Bladder microvascular endothelial cell (primary cell): ENCODE results near the gene KRTAP9-4. TPM values are rescaled to one million over a fixed set of nuclear protein-coding genes. Genes with fewer than 3 reads are reported as not detected.

Source experiments
- total RNA-seq: library from RNA; depleted of rRNA; stranded (reverse); fragments of >200 nt; gene quantifications from 2 replicates; pipeline ENCODE4 v1.2.3, GENCODE V29; 2014

The KRTAP9-4 gene, protein sequence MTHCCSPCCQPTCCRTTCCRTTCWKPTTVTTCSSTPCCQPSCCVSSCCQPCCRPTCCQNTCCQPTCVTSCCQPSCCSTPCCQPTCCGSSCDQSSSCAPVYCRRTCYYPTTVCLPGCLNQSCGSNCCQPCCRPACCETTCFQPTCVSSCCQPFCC
- total RNA-seq, result not detected in 2 replicates

DNA sequence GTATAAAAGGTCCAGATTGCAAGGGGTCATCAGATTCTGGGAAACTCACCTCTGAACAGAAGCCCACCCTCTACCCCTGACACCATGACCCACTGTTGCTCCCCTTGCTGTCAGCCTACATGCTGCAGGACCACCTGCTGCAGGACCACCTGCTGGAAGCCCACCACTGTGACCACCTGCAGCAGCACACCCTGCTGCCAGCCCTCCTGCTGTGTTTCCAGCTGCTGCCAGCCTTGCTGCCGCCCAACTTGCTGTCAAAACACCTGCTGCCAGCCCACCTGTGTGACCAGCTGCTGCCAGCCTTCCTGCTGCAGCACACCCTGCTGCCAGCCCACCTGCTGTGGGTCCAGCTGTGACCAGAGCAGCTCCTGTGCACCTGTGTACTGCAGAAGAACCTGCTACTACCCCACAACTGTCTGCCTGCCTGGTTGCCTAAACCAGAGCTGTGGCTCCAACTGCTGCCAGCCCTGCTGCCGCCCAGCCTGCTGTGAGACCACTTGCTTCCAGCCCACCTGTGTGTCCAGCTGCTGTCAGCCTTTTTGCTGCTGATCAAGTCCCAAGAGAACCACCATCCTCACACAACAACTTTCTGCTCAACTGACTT, at the start of gene KRTAP9-4:
Gene KRTAP9-4, plus strand, starts transcription at position 51 of the 604 bp plus-strand sequence. Its CDS starts 34 bp downstream, at position 85.

DNA sequence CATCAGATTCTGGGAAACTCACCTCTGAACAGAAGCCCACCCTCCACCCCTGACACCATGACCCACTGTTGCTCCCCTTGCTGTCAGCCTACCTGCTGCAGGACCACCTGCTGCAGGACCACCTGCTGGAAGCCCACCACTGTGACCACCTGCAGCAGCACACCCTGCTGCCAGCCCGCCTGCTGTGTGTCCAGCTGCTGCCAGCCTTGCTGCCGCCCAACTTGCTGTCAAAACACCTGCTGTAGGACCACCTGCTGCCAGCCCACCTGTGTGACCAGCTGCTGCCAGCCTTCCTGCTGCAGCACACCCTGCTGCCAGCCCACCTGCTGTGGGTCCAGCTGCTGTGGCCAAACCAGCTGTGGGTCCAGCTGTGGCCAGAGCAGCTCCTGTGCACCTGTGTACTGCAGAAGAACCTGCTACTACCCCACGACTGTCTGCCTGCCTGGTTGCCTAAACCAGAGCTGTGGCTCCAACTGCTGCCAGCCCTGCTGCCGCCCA, 22.8 kb upstream of the KRTAP9-4 start, which contains the start of gene KRTAP9-2:
Gene KRTAP9-2, plus strand, starts transcription at position 51 of the 498 bp plus-strand sequence. Its CDS starts 7 bp downstream, at position 58.

GRCh38 chr17:41232399-41233105, 16.9 kb upstream of the KRTAP9-4 start, which contains the start of gene KRTAP9-3:
KRTAP9-3 (plus strand) TSS chr17:41232449; CDS start chr17:41232502, 53 bp downstream.

GRCh38 chr17:41237949-41238437, 11.5 kb upstream of the KRTAP9-4 start, which contains the start of gene KRTAP9-8:
KRTAP9-8 (plus strand) TSS chr17:41237999; CDS start chr17:41238052, 53 bp downstream.

DNA sequence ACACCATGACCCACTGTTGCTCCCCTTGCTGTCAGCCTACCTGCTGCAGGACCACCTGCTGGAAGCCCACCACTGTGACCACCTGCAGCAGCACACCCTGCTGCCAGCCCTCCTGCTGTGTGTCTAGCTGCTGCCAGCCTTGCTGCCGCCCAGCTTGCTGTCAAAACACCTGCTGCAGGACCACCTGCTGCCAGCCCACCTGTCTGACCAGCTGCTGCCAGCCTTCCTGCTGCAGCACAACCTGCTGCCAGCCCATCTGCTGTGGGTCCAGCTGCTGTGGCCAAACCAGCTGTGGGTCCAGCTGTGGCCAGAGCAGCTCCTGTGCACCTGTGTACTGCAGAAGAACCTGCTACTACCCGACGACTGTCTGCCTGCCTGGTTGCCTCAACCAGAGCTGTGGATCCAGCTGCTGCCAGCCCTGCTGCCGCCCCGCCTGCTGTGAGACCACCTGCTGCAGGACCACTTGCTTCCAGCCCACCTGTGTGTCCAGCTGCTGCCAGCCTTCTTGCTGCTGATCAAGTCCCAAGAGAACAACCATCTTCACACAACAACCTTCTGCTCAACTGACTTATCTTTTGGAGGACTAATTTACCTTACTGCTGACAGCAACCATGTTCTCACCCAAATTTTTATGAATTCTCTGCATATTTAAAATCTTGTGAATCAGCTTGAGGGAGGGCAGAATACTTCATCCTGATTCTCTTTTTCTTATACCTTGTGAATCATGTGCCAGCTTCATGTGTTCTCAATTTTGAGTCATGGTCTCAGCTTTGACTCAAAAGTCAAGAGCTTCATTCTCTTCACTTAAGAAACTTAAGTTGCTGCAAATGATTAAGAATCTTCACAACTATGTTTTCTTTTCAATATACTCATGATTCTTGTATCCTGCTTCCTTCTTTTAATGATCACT, 6.1 kb downstream of the KRTAP9-4 start, which contains the start of gene KRTAP9-9:
Gene KRTAP9-9, plus strand, starts transcription at position 4 of the 910 bp plus-strand sequence.

GRCh38 chr17:41265078-41265477, 15.6 kb downstream of the KRTAP9-4 start, which contains the start of gene KRTAP9-6:
KRTAP9-6 (plus strand) TSS chr17:41265378; CDS start chr17:41265378, 0 bp downstream.

GRCh38 chr17:41275648-41276190, 26.2 kb downstream of the KRTAP9-4 start, which contains the start of gene KRTAP9-7:
KRTAP9-7 (plus strand) TSS chr17:41275698; CDS start chr17:41275698, 0 bp downstream.

Other genes with a start within 250 kb of the KRTAP9-4 start
- 0.16 TPM in 1 of 2 replicates, not detected in the other for gene KRTAP3-2, start 249.8 kb upstream of the KRTAP9-4 start, total RNA-seq
- gene KRTAP3-1, start 240.6 kb upstream of the KRTAP9-4 start, total RNA-seq, result not detected in 2 replicates
- gene KRTAP1-5, start 222.5 kb upstream of the KRTAP9-4 start, total RNA-seq, result not detected in 2 replicates
- not detected in 2 replicates for gene KRTAP1-4, start 219.5 kb upstream of the KRTAP9-4 start, total RNA-seq
- not detected in 2 replicates for gene KRTAP1-3, start 214.8 kb upstream of the KRTAP9-4 start, total RNA-seq
- not detected in 2 replicates for gene KRTAP1-1, start 208.2 kb upstream of the KRTAP9-4 start, total RNA-seq
- gene KRTAP2-1, start 202.4 kb upstream of the KRTAP9-4 start, total RNA-seq, result not detected in 2 replicates
- gene KRTAP2-2, start 194.5 kb upstream of the KRTAP9-4 start, total RNA-seq, result not detected in 2 replicates
- gene KRTAP2-3, start 189.6 kb upstream of the KRTAP9-4 start, total RNA-seq, result not detected in 2 replicates
- gene KRTAP2-4, start 183.8 kb upstream of the KRTAP9-4 start, total RNA-seq, result not detected in 2 replicates
- gene KRTAP4-7, start 165.5 kb upstream of the KRTAP9-4 start, total RNA-seq, result not detected in 2 replicates
- not detected in 2 replicates for gene KRTAP4-8, start 151.5 kb upstream of the KRTAP9-4 start, total RNA-seq
- not detected in 2 replicates for gene KRTAP4-16, start 147.5 kb upstream of the KRTAP9-4 start, total RNA-seq
- gene KRTAP4-9, start 144.3 kb upstream of the KRTAP9-4 start, total RNA-seq, result not detected in 2 replicates
- gene KRTAP4-11, start 131.3 kb upstream of the KRTAP9-4 start, total RNA-seq, result not detected in 2 replicates
- not detected in 2 replicates for gene KRTAP4-12, start 125.5 kb upstream of the KRTAP9-4 start, total RNA-seq
- not detected in 2 replicates for gene KRTAP4-6, start 109.1 kb upstream of the KRTAP9-4 start, total RNA-seq
- not detected in 2 replicates for gene KRTAP4-5, start 99.9 kb upstream of the KRTAP9-4 start, total RNA-seq
- gene KRTAP4-4, start 88.9 kb upstream of the KRTAP9-4 start, total RNA-seq, result not detected in 2 replicates
- gene KRTAP4-3, start 81.5 kb upstream of the KRTAP9-4 start, total RNA-seq, result not detected in 2 replicates
- gene KRTAP4-2, start 71.5 kb upstream of the KRTAP9-4 start, total RNA-seq, result not detected in 2 replicates
- not detected in 2 replicates for gene KRTAP4-1, start 64.8 kb upstream of the KRTAP9-4 start, total RNA-seq
- not detected in 2 replicates for gene KRTAP9-1, start 59.8 kb upstream of the KRTAP9-4 start, total RNA-seq
- not detected in 2 replicates for gene KRTAP9-2, start 23.0 kb upstream of the KRTAP9-4 start, total RNA-seq
- not detected in 2 replicates for gene KRTAP9-3, start 17.2 kb upstream of the KRTAP9-4 start, total RNA-seq
- gene KRTAP9-8, start 11.7 kb upstream of the KRTAP9-4 start, total RNA-seq, result not detected in 2 replicates
- gene KRTAP9-9, start 5.7 kb downstream of the KRTAP9-4 start, total RNA-seq, result not detected in 2 replicates
- gene KRTAP9-6, start 15.7 kb downstream of the KRTAP9-4 start, total RNA-seq, result not detected in 2 replicates
- gene KRTAP9-7, start 26.0 kb downstream of the KRTAP9-4 start, total RNA-seq, result not detected in 2 replicates
- gene KRTAP29-1, start 53.2 kb downstream of the KRTAP9-4 start, total RNA-seq, result not detected in 2 replicates
- not detected in 2 replicates for gene KRTAP16-1, start 59.6 kb downstream of the KRTAP9-4 start, total RNA-seq
- gene KRTAP17-1, start 66.0 kb downstream of the KRTAP9-4 start, total RNA-seq, result not detected in 2 replicates
- gene KRT33A, start 101.1 kb downstream of the KRTAP9-4 start, total RNA-seq, result not detected in 2 replicates
- not detected in 2 replicates for gene KRT33B, start 120.1 kb downstream of the KRTAP9-4 start, total RNA-seq
- 0.44 and 0.49 TPM in 2 replicates for gene KRT34, start 132.6 kb downstream of the KRTAP9-4 start, total RNA-seq
- gene KRT31, start 147.9 kb downstream of the KRTAP9-4 start, total RNA-seq, result not detected in 2 replicates
- not detected in 2 replicates for gene KRT37, start 174.9 kb downstream of the KRTAP9-4 start, total RNA-seq
- not detected in 2 replicates for gene KRT38, start 191.3 kb downstream of the KRTAP9-4 start, total RNA-seq
- gene KRT32, start 217.7 kb downstream of the KRTAP9-4 start, total RNA-seq, result not detected in 2 replicates
- gene KRT35, start 231.5 kb downstream of the KRTAP9-4 start, total RNA-seq, result not detected in 2 replicates
- 0.06 and 0.16 TPM in 2 replicates for gene KRT36, start 240.2 kb downstream of the KRTAP9-4 start, total RNA-seq